Measurements from ENCODE around the gene SGMS1.

SGMS1 gene

GRCh38 chr10:50542871-50543270 is 80.9 kb downstream of the SGMS1 start:
- no peaks in the 10 kb centered on the region for H3K9me2 ChIP-seq (replicated peaks; ENCODE audit: control insufficient read depth, low read length)
- TF ChIP-seq CTCF (IDR thresholded peaks at IDR 0.05; ENCODE audit: low read depth, low read length, poor library complexity, severe bottlenecking) (no peak), EZH2phosphoT487 (IDR thresholded peaks at IDR 0.05; ENCODE audit: borderline replicate concordance, low read length) (no peak)
- no peaks in the 10 kb centered on the region for H4K20me1 ChIP-seq (ENCODE audit: control insufficient read depth, insufficient read depth, low read depth, low read length)
- H3K4me3 ChIP-seq (ENCODE audit: low read length): no peak overlapping the region
- H3K36me3 ChIP-seq (ENCODE audit: control insufficient read depth, low read length): no peaks in the 10 kb centered on the region
- H3K9me3 ChIP-seq (ENCODE audit: control insufficient read depth, insufficient read depth, low read length): no peaks in the 10 kb centered on the region
- H3K4me2 ChIP-seq (ENCODE audit: low read length): no peak overlapping the region
- H3F3A ChIP-seq (ENCODE audit: control insufficient read depth, insufficient read depth): no peaks in the 10 kb centered on the region
- H3K79me2 ChIP-seq (ENCODE audit: control insufficient read depth, low read length): peaks cover 3% of the 10 kb centered on the region; the same call in 1 of the 2 replicates
- no peak overlapping the region for H3K27ac ChIP-seq (ENCODE audit: low read depth, low read length)
- peaks cover 14% of the 10 kb centered on the region for H3K4me1 ChIP-seq (ENCODE audit: control insufficient read depth, low read length)
- no peaks in the 10 kb centered on the region for H3K27me3 ChIP-seq (ENCODE audit: control insufficient read depth, low read length)

GRCh38 chr10:50541921-50542320 is 81.8 kb downstream of the SGMS1 start:
- no peak overlapping the region for H3K4me2 ChIP-seq (ENCODE audit: low read length)

GRCh38 chr10:50541317-50541716 is 82.4 kb downstream of the SGMS1 start:
- Histone ChIP-seq H3K4me2 (ENCODE audit: low read length) (no peak overlapping the region), H3K27ac (ENCODE audit: low read depth, low read length) (no peak overlapping the region), H3K27me3 (ENCODE audit: control insufficient read depth, low read length) (no peaks in the 10 kb centered on the region), H3K9me3 (ENCODE audit: control insufficient read depth, insufficient read depth, low read length) (no peaks in the 10 kb centered on the region), H3K36me3 (ENCODE audit: control insufficient read depth, low read length) (no peaks in the 10 kb centered on the region), H4K20me1 (ENCODE audit: control insufficient read depth, insufficient read depth, low read depth, low read length) (no peaks in the 10 kb centered on the region), H3K4me1 (ENCODE audit: control insufficient read depth, low read length) (peaks cover 14% of the 10 kb centered on the region), H3F3A (ENCODE audit: control insufficient read depth, insufficient read depth) (no peaks in the 10 kb centered on the region), H3K79me2 (ENCODE audit: control insufficient read depth, low read length) (no peaks in the 10 kb centered on the region), H3K4me3 (ENCODE audit: low read length) (no peak overlapping the region), H3K9me2 (replicated peaks; ENCODE audit: control insufficient read depth, low read length) (no peaks in the 10 kb centered on the region)
- TF ChIP-seq CTCF (IDR thresholded peaks at IDR 0.05; ENCODE audit: low read depth, low read length, poor library complexity, severe bottlenecking) (no peak), EZH2phosphoT487 (IDR thresholded peaks at IDR 0.05; ENCODE audit: borderline replicate concordance, low read length) (no peak)

More at GRCh38 chr10:50541921-50542320, 81.8 kb downstream of the SGMS1 start:
- Histone ChIP-seq H3K27me3 (ENCODE audit: control insufficient read depth, low read length) (no peaks in the 10 kb centered on the region), H3K4me3 (ENCODE audit: low read length) (no peak overlapping the region), H4K20me1 (ENCODE audit: control insufficient read depth, insufficient read depth, low read depth, low read length) (no peaks in the 10 kb centered on the region), H3K36me3 (ENCODE audit: control insufficient read depth, low read length) (no peaks in the 10 kb centered on the region), H3K79me2 (ENCODE audit: control insufficient read depth, low read length) (no peaks in the 10 kb centered on the region), H3K9me2 (replicated peaks; ENCODE audit: control insufficient read depth, low read length) (no peaks in the 10 kb centered on the region), H3K4me1 (ENCODE audit: control insufficient read depth, low read length) (peaks cover 14% of the 10 kb centered on the region), H3K27ac (ENCODE audit: low read depth, low read length) (no peak overlapping the region), H3F3A (ENCODE audit: control insufficient read depth, insufficient read depth) (no peaks in the 10 kb centered on the region), H3K9me3 (ENCODE audit: control insufficient read depth, insufficient read depth, low read length) (no peaks in the 10 kb centered on the region)
- TF ChIP-seq EZH2phosphoT487 (IDR thresholded peaks at IDR 0.05; ENCODE audit: borderline replicate concordance, low read length) (no peak), CTCF (IDR thresholded peaks at IDR 0.05; ENCODE audit: low read depth, low read length, poor library complexity, severe bottlenecking) (no peak)

GRCh38 chr10:50540826-50541122 is 83.0 kb downstream of the SGMS1 start:
- no peak for TF ChIP-seq CTCF (IDR thresholded peaks at IDR 0.05; ENCODE audit: low read depth, low read length, poor library complexity, severe bottlenecking)
- no peak for TF ChIP-seq EZH2phosphoT487 (IDR thresholded peaks at IDR 0.05; ENCODE audit: borderline replicate concordance, low read length)
- H3K36me3 ChIP-seq (ENCODE audit: control insufficient read depth, low read length): no peaks in the 10 kb centered on the region
- no peak overlapping the region for H3K27ac ChIP-seq (ENCODE audit: low read depth, low read length)
- no peak overlapping the region for H3K4me2 ChIP-seq (ENCODE audit: low read length)
- no peaks in the 10 kb centered on the region for H3K27me3 ChIP-seq (ENCODE audit: control insufficient read depth, low read length)
- no peak overlapping the region for H3K4me3 ChIP-seq (ENCODE audit: low read length)
- no peaks in the 10 kb centered on the region for H3K79me2 ChIP-seq (ENCODE audit: control insufficient read depth, low read length)
- H3K9me2 ChIP-seq (replicated peaks; ENCODE audit: control insufficient read depth, low read length): no peaks in the 10 kb centered on the region
- H4K20me1 ChIP-seq (ENCODE audit: control insufficient read depth, insufficient read depth, low read depth, low read length): no peaks in the 10 kb centered on the region
- no peaks in the 10 kb centered on the region for H3F3A ChIP-seq (ENCODE audit: control insufficient read depth, insufficient read depth)
- no peaks in the 10 kb centered on the region for H3K9me3 ChIP-seq (ENCODE audit: control insufficient read depth, insufficient read depth, low read length)
- peaks cover 14% of the 10 kb centered on the region for H3K4me1 ChIP-seq (ENCODE audit: control insufficient read depth, low read length)

Data from DOHH2 (cell line).